ENCODE measurements around the gene IRF3.

IRF3 gene

GRCh38 chr19:49684983-49685553 lies 19.4 kb upstream of the IRF3 start:
- no peak for DNase-seq
- Histone ChIP-seq H3K4me1 (peaks cover 8% of the 10 kb centered on the region), H3K36me3 (peaks cover 62% of the 10 kb centered on the region), H3K4me3 (ENCODE audit: low read depth, low read length) (no peak overlapping the region), H3K27me3 (no peaks in the 10 kb centered on the region), H3K9me3 (no peaks in the 10 kb centered on the region)
- TF ChIP-seq, protein P1, sequence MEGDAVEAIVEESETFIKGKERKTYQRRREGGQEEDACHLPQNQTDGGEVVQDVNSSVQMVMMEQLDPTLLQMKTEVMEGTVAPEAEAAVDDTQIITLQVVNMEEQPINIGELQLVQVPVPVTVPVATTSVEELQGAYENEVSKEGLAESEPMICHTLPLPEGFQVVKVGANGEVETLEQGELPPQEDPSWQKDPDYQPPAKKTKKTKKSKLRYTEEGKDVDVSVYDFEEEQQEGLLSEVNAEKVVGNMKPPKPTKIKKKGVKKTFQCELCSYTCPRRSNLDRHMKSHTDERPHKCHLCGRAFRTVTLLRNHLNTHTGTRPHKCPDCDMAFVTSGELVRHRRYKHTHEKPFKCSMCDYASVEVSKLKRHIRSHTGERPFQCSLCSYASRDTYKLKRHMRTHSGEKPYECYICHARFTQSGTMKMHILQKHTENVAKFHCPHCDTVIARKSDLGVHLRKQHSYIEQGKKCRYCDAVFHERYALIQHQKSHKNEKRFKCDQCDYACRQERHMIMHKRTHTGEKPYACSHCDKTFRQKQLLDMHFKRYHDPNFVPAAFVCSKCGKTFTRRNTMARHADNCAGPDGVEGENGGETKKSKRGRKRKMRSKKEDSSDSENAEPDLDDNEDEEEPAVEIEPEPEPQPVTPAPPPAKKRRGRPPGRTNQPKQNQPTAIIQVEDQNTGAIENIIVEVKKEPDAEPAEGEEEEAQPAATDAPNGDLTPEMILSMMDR (IDR thresholded peaks at IDR 0.05; ENCODE audit: low read depth, low read length): no peak

DNA sequence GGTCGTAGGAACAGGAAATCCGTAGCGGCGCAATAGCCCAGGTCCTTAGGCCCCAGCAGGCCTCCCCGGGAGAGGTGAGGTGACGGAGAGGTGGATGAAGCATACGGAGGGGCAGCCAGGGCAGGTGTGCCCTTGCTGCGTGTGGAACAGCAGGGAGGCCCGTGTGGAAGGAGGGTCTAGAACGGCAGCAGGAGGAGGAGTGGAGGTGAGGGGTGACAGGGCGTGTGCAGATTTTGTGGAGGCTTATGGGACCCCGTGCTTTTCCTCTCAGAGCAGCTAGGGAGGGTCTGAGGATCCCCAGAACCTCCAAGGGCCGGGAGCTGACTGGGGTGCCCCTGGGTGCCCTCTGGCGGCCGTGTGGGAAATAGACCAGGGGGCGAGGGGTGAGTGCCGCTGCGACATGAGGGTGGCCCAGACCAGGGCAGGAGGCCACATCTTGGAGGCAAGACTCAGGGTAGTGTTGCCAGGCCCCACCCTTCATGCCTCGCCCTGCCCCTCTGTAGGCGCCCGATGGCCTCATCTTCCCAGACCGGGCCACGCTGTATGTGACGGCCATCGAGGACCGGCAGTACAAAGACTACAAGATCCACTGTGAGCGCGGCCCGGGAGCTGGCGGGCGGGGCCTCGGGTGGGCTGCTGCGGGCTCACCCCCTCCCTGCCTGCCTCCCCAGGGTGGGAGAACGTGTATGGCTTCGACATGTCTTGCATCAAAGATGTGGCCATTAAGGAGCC lies 18.8 kb upstream of the IRF3 start:
- Histone ChIP-seq H3K4me1 (peaks cover 12% of the 10 kb centered on the region), H3K4me3 (ENCODE audit: low read depth, low read length) (no peak overlapping the region), H3K27me3 (no peaks in the 10 kb centered on the region), H3K36me3 (peaks cover 62% of the 10 kb centered on the region), H3K9me3 (no peaks in the 10 kb centered on the region)
- TF ChIP-seq, protein P1 (IDR thresholded peaks at IDR 0.05; ENCODE audit: low read depth, low read length): peak; percentile 62
- DNase-seq: peak; percentile 52

- Histone ChIP-seq H3K36me3 (peaks cover 62% of the 10 kb centered on the region), H3K4me1 (peaks cover 12% of the 10 kb centered on the region), H3K27me3 (no peaks in the 10 kb centered on the region), H3K9me3 (no peaks in the 10 kb centered on the region), H3K4me3 (ENCODE audit: low read depth, low read length) (no peak overlapping the region)
- DNase-seq: no peak
- TF ChIP-seq, protein P1 (IDR thresholded peaks at IDR 0.05; ENCODE audit: low read depth, low read length): no peak
Observed at GRCh38 chr19:49683814-49684250, 18.2 kb upstream of the IRF3 start.

DNA sequence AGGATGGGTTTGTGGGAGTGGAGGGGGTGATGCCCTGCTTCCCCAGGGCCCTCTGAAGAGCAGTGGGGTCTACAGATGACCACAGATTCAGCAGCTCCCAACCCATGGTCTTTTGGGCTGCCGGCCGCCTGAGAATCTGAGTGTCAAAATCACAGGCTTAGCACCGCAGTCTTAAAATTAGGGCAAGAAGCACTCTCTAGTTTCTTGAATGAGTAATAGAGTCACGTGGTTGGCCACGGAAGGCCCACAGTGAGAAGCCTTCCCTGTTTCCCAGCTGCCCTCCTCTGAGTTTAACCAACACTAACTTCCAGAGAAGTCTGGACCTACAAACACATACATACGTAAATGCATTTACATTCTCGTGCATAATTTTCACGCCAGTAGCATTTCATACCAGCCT lies 16.6 kb upstream of the IRF3 start:
- Histone ChIP-seq H3K4me1 (peaks cover 12% of the 10 kb centered on the region), H3K9me3 (no peaks in the 10 kb centered on the region), H3K4me3 (ENCODE audit: low read depth, low read length) (no peak overlapping the region), H3K36me3 (peaks cover 59% of the 10 kb centered on the region), H3K27me3 (no peaks in the 10 kb centered on the region)
- TF ChIP-seq, protein P1 (IDR thresholded peaks at IDR 0.05; ENCODE audit: low read depth, low read length): no peak
- no peak for DNase-seq

DNA sequence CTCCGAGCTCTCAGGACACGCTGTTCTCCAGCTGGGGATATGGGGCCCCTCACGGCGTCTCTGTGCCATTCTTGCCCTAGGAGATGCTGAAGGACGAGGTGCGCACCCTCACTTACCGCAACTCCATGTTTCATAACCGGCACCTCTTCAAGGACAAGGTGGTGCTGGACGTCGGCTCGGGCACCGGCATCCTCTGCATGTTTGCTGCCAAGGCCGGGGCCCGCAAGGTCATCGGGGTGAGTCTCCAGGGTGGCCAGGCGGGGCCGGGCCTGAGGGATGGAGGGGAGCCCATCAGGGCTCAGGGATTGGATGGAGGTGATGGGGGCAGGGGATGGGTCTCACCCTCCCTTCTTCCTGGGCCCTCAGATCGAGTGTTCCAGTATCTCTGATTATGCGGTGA lies 16.2 kb upstream of the IRF3 start:
- no peaks in the 10 kb centered on the region for H3K9me3 ChIP-seq
- TF ChIP-seq, protein P1 (IDR thresholded peaks at IDR 0.05; ENCODE audit: low read depth, low read length): no peak
- no peak overlapping the region for H3K4me3 ChIP-seq (ENCODE audit: low read depth, low read length)
- H3K4me1 ChIP-seq: peaks cover 12% of the 10 kb centered on the region
- peaks cover 61% of the 10 kb centered on the region for H3K36me3 ChIP-seq
- no peaks in the 10 kb centered on the region for H3K27me3 ChIP-seq
- DNase-seq: no peak

All from BE2C (cell line).